Erythroblast (primary cell): ENCODE data around the gene DISC1.

ENCODE experiments used
- DNase-seq, 2 experiments: peaks; one replicate each; lab custom pipeline; 2025; lab: John Stamatoyannopoulos, UW
- GATA1 ChIP-seq: IDR thresholded peaks from 2 replicates; pipeline ENCODE4 v1.6.1; 2011; ENCODE audit warnings: low read depth, mild to moderate bottlenecking, control low read depth, low read length, moderate library complexity
- POLR2A ChIP-seq: IDR thresholded peaks from 2 replicates; pipeline ENCODE4 v1.6.1; 2011; ENCODE audit warnings: mild to moderate bottlenecking, low read length

Gene DISC1

GRCh38 chr1:231872461-231872910 is 245.9 kb downstream of the DISC1 start:
- no peak for DNase-seq
- no peak for TF ChIP-seq POLR2A
- TF ChIP-seq GATA1 = no peak

- no peak for DNase-seq
- no peak for TF ChIP-seq POLR2A
- no peak for TF ChIP-seq GATA1
Measured at GRCh38 chr1:231878737-231879136, 252.1 kb downstream of the DISC1 start.

- no peak for TF ChIP-seq GATA1
- no peak for TF ChIP-seq POLR2A
- DNase-seq = no peak
Measured at GRCh38 chr1:231879296-231879695, 252.7 kb downstream of the DISC1 start.

GRCh38 chr1:231882333-231882732 is 255.7 kb downstream of the DISC1 start:
- TF ChIP-seq POLR2A (no peak), GATA1 (no peak)
- no peak for DNase-seq

- TF ChIP-seq POLR2A (no peak), GATA1 (no peak)
- DNase-seq = no peak
Measured at GRCh38 chr1:231882790-231883189, 256.2 kb downstream of the DISC1 start.

GRCh38 chr1:231883382-231883781 is 256.8 kb downstream of the DISC1 start:
- no peak for DNase-seq
- TF ChIP-seq GATA1 (no peak), POLR2A (no peak)

- TF ChIP-seq POLR2A (no peak), GATA1 (no peak)
- no peak for DNase-seq
Measured at GRCh38 chr1:231885209-231885854, 258.7 kb downstream of the DISC1 start.

- no peak for TF ChIP-seq GATA1
- no peak for TF ChIP-seq POLR2A
- no peak for DNase-seq
Measured at GRCh38 chr1:231887166-231887565, 260.6 kb downstream of the DISC1 start.

GRCh38 chr1:231887866-231888265 is 261.3 kb downstream of the DISC1 start:
- TF ChIP-seq GATA1 (no peak), POLR2A (no peak)
- no peak for DNase-seq

GRCh38 chr1:231890791-231891190 is 264.2 kb downstream of the DISC1 start:
- no peak for TF ChIP-seq GATA1
- TF ChIP-seq POLR2A = no peak
- DNase-seq = no peak

GRCh38 chr1:231893400-231894102 is 267.0 kb downstream of the DISC1 start:
- no peak for TF ChIP-seq POLR2A
- TF ChIP-seq GATA1 = no peak
- DNase-seq = no peak

GRCh38 chr1:231896806-231897205 is 270.2 kb downstream of the DISC1 start:
- TF ChIP-seq POLR2A (no peak), GATA1 (no peak)

GRCh38 chr1:231899046-231899445 is 272.5 kb downstream of the DISC1 start:
- TF ChIP-seq POLR2A (no peak), GATA1 (no peak)
- DNase-seq = no peak

More at GRCh38 chr1:231896806-231897205, 270.2 kb downstream of the DISC1 start:
- DNase-seq = no peak

- TF ChIP-seq GATA1 (no peak), POLR2A (no peak)
- no peak for DNase-seq
Measured at GRCh38 chr1:231899713-231900435, 273.3 kb downstream of the DISC1 start.
